Peyer's patch (tissue), 4 donors: ENCODE results near the gene AP5B1.

Source experiments
- CTCF ChIP-seq, 6 experiments: fragments of 450-650 bp in 4 of 6; fragments of 200-600 bp in 2 of 6; sonication (generic) in 1 of 6; IDR thresholded peaks; one replicate each; pipeline ENCODE4 v1.5.1; 2017 to 2019; ENCODE audit warnings: antibody characterized with exemption in 6 of 6, mild to moderate bottlenecking in 3 of 6, moderate library complexity in 1 of 6
- POLR2A ChIP-seq, 2 donors: fragments of 450-650 bp; IDR thresholded peaks; one replicate each; pipeline ENCODE4 v1.5.1; 2017; ENCODE audit warnings: antibody characterized with exemption in 2 of 2, mild to moderate bottlenecking in 2 of 2, moderate library complexity in 2 of 2

- no peak for TF ChIP-seq CTCF (IDR thresholded peaks at IDR 0.05)
- no peak for TF ChIP-seq POLR2A (IDR thresholded peaks at IDR 0.05)
These were observed 41.8 kb downstream of the AP5B1 start for GRCh38 chr11:65739022-65739421.
